Activated gamma-delta T cell treated with anti-CD3 and anti-CD28 coated beads, Interleukin-2, amount 50 U/mL, for 16 hours (primary cell): ENCODE data around the gene ELOVL7.
"Not testable (repeated sequence)": the region's sequence is repeated elsewhere in the genome, so short reads cannot be mapped to it uniquely, and the experiment has no call there.

ENCODE experiments used
- DNase-seq: peaks from one replicate; pipeline ENCODE4 v3.0.0-alpha.2; 2020; ENCODE audit warnings: low read depth

ELOVL7 gene

DNA sequence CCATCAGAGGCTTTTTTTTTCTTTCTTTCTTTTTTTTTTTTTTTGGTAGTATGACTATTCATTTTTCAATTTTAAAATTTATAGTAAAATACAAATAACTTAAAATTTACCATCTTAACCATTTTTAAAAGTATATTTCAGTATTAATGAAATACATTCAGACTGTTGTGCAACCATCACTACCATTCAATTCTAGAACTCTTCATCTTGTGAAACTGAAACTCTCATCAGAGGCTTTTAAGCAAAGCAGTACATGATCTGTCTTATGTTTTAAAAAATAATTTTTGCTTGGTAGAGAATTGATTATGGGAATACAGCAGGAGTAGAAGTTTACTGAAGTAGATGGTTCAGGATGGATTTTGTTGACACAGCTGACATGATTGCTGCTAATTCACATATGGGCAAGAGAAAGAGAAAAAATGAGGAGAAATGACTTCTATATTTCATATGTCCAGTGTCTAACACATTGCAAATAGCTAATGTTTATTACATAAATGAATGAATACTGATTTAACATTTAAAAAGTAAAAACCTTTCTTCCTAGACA, 13.4 kb downstream of the ELOVL7 start:
- no peak for DNase-seq

DNA sequence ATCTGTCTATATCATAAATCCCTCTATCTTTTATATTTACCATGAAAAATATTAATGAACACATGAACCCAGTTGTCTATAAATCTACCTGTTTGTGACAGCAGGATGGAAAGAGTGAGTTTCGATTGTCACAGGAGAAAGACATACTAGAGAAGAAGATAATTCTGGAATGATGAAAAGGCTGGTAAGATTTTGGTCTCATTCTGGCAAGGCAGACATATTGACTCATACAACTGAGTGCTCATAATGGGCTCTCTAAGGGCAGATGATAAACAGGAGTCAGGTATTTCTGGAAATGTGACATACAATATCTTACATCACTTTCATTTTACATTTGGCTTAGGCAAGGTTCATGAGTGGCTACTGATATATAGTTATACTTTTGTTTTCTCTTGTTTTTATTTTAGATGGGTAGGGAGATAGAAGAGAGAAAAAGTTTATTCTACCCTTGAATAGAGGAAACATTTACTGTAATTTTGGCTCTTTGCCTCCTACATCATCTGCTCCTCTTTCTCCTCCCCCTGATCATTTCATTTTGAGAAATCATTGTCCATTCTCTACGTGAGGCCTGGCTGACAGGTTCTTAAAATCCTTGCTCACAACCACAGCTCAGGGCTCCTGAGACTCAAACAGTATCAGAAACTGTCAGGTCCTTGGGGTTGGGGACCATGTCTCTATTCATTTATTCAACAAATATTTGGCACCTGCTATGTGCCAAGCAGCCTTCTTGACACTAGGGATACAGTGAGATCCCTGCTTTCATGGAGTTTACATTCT, 14.4 kb downstream of the ELOVL7 start:
- no peak for DNase-seq

DNA sequence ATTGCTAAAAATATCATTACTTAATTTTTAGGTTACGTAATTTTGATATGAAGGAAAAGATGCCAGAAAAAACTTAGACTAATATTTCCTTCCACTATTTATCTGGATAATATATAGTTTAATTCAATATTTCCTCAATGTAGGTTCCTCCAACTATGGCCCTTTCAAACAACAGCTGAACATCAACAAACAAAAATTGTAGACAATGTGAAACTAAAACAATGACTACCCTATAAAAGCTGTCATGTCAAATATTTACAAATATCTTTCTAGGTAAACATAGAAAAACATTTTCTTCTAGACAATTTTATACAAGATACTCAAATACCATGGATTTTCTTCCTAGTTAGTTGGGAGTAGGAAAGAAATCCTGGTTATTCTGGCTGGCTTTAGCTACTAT, 16.9 kb downstream of the ELOVL7 start:
- no peak for DNase-seq

DNA sequence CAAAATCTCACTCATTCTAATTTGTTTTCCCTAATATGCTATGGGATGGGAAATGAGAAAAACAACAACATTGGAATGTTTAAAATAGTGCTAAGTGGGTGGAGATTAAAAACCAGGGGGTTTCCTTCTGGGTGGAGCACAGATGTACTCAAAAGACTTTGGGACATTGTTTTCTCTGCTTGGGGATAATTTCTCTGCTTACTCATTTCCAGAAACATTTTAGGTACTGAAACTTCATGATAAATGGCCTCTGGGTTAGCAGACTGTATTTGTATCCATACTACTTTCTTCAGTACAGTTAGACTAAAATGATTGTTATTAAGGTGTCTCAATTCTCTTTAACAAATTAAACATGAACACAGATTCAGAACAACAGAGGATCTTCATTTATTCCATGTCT, 17.4 kb downstream of the ELOVL7 start:
- DNase-seq = no peak

DNA sequence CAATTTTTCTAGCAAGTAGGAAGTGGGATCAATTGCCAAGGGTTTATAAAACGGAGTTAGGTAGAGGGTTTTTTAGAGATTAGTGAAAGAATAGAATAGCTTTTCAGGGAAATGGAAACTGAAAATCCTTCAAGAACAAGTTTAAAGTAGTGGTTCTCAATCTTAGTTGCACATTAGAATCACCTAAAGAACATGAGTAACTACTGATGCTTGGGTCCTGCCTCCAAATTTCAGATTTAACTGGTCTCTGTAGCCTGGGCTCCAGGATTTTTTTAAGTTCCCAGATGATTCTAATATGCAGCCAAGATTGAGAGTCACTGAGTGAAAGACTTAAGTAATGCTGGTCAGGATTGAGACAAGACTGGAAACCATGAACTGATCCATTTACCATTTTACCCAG, 20.5 kb downstream of the ELOVL7 start:
- DNase-seq = no peak

DNA sequence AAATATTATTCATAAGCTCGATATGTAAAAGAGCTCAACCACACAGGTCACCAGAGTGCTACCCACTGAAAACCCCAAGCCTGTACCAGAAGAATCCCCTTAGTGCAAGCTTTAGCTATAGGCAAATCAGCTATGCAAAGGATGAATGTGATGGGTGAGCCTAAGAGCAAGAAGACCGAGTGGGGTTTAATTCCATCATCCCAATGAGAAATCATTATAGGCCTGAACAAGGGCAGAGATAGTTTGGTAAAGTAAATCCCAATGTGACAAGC, 21.8 kb downstream of the ELOVL7 start:
- no peak for DNase-seq

DNA sequence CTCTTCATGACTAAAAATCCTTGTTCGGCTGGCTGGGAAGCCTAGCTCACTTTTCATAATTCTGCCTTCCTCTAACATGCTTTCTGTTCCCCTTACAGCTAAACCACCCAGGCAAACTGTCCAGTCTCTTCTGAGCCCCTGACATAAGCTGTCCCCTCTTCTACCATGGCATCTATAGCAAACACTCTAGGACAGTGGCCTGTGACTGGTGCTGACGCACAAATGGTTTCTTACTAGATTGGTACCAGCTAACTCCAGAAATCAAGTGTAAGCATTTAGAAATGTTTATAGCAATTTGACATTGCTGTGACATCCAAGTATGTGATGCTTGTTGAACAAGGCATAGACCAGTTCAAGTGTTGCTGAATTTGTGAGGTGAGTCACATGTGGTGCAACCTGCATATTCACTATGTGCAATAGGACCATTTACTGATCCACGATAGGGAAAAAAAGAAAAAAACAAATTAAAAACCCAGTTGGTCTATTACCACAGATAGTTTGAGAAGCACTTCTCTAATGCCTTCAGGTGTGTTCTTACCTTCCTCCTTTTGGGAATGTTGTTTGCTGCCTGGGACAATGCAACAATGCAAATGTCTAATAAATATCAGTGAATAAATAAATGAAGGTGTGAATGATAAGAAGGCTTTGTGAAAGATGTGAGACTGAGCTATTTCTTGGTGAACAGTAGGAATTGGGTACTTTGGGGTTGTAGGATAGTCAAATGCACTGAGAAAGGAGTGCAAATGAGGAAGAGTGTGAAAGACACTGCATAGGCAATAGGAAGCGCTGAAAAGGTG, 22.4 kb downstream of the ELOVL7 start:
- DNase-seq = no peak

DNA sequence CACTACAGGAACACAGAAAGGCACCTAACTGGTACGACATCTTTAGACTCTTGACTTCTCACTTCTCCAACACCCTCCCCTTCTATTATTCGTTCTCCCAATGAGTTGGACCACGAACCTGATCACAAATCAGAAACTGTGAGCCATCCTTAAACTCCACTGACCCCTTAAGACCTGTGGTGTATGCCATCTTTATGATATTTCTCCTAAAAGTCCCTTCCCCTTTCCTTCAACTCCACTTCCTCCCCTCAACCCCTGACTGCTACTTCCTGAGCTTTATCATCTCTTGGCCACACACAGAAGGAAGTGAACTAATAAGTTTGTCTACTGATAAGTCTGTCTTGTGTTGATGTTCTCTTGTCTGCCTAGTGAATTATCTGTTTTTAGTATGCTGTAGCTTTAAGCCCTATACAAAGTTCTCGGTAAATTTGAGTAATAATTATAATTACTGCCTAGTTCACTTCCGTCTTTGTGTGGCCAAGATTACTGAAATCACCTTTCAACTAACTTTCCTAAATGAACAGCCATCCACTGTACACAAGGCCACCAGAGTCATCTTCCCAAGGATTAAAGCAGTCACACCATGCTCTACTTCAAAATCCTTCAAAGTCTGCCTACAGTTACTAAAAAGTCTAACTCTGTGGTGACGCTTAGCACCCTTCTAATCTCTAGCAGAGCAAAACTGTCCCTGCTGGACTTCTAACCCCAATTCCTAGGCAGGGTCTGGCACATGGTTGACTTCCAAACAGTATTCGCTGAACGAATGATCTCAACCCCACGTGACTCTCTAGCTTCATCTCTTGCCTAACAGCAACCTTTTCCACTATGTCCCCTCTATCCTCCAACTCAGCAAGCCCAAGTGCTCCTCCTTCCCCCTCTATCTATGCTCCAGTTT, 23.2 kb downstream of the ELOVL7 start:
- no peak for DNase-seq

DNA sequence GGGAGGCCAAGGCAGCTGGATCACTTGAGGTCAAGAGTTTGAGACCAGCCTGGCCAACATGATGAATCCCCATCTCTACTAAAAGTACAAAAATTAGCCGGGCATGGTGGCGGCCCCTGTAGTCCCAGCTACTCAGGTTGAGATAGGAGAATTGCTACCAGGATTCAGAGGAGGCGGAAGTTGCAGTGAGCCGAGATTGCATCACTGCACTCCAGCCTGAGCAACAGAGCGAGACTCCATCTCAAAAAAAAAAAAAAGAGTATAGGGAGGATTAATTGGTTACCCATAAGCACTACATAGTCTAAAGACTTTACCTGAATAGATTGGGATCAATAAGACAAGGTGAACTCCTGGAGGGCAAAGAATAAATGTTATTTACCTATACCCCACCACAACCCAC, 27.9 kb downstream of the ELOVL7 start:
- DNase-seq = not testable (repeated sequence)

DNA sequence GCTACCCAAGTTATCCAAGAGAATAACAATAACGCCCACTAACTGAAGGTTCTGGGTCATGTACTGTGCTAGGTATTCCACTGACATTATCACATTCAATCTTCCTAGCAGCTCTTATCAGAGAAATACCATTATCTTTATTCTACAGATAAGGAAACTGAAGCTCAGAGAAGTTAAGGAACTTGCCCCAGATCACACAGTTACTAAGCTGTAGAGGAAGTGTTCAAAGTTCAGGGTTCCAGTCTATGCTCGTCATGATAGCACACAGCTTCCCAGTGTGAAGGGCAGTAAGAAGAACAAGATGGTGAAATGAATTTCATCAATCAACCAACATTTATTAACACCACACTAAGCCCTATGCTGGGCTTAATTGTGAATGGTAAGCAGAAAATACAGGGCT, 29.6 kb downstream of the ELOVL7 start:
- DNase-seq = no peak

DNA sequence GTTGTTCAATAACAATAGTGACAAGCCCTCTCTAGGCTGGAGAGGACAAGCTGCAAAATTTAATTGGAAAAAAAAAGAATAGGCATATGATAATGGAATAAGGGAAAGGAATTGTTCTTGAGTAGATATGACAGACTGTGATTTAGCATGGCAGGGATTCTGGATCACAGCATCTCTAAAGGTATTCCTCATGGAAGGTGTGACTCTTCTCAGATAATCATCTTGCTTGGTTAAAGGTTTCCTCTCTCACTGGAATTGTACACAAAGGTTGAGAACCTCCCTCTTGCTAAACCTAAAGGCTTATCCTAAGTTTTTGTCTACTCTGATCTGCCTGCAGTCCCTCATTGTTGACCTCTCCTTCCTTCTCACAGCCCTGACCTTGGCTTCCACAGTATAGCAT, 31.6 kb downstream of the ELOVL7 start:
- DNase-seq = no peak

DNA sequence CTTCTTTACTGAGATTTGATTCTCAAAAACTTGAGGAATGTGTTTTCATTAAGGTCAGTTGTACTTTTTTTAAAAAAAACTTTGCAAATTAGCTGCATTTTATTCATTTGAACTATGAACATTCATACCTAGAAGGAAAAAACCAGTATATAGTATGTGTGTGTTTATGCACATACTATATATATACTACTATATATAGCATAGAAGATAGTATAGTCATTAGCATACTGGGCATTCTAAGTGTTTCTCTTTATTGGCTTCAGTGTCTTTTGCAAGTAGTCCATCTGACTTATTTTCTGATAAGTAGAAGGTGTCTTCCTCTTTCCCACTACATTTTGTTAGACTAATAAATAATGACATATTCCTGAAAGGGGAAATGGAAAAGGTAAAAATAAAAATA, 33.0 kb downstream of the ELOVL7 start:
- no peak for DNase-seq

DNA sequence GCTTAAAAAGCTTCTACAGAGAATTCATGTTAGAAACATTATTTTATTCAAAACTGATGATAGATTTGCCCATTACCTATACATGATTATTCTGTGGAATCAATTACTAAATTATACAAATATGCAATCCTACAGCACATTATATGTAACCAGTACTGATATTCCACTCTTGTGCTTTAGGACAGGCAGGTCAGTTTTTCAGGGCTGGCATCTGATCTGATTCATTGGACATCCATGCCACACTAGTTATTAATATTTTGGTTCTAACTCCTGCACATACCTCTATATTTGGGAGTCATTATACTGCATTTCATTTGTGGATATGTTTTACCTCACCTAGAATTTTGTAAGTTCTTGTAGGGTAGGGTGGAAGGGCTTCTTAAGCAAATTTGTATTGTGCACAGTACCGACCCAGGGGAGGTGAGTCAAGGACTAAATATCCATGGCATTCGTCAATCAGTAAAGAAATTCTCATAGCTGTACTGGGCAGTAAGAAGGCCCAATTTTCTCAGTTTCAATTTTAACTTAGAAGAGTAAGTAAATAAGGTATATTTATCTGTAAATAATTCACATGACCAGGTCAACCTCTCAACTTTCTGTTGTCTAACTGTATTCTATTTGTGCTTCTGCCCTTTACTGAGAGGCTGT, 33.5 kb downstream of the ELOVL7 start:
- no peak for DNase-seq

DNA sequence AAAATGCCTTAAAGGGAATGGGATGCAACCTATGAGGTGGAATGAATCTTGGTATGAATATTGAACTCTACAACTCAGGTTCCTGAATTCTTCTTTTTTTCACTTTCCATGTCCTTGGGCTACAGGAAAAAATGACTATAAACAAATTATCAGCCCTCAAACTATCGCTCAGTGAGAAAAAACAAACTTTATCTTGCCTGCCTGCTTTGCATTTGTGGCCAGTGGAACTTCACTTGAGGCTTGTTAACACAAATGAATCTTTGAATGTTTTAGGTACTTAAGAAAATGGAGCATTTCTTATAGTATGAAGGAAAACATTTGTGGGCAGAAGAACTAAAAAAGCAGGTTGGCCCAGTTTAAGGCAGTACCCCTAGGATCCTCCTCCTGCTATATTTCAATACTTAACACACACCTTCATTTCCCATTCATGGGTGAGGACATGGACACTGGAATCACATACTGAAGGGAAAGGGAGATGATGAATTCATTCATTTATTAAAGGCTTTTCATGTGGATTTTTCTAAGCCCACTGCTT, 34.1 kb downstream of the ELOVL7 start:
- no peak for DNase-seq

DNA sequence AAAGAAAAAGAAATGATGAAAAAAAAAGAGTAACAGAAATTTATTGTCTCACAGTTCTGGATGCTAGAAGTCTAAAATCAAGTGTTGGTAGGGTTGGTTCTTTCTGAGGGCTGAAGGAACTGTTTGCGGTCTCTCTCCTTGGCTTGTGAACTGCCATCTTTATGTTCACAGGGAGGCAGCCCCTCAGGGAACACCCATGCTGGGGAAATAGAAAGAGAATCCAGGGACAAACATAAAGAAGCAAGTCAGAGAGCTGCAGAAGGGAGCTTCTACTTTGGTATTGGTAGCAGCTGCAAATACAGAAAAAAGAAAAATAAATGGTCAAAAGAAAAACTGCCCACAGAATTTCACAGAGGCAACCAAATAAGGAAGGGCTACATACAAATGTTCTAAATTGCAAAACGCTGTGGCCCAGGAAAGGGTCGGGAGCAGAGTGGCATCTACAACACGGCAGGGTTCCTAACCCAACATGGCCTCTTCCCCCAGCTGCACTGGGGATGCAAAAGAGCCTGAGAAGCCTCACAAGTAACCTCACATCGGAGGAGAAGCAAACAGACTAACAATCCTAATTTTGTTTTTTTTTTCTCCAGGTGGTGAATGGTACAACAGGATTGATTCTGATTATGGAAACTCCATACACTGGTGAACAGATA, 37.4 kb downstream of the ELOVL7 start:
- no peak for DNase-seq

DNA sequence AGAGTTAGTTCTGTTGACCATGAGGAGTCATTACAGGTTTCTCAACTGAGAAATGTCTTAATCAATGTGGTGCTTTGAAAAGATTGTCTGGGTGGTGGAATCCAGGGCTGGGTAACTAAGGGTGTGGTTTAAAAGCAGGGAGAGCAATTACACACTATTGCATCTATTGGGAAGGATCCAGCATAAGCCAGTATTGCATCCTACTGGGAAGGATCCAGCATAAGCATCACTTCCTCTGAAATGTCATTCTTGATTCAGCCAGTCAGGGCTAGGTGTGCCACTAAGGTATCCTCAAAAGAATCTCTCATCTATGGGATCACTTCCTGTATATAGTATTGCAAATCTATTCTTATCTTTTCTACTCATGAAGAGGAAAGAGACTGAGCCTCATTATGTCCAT, 38.6 kb downstream of the ELOVL7 start:
- no peak for DNase-seq

DNA sequence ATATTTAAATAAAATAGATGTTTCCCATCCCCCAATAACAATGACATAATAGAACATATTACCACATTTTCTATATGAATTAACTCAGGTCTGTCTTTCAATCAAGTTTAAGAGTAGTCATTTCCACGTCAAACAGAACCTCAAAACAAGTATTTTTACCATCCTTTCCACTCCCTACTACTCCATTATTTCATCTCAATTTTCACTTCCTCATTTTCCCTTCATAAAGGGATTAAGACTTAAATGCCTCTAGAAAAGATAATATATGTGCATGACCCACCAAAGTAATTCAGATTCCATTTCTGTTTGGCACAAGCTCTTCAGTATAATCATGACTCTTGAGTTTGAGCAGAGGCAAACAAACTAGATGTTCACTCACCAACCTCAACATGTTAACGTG, 40.4 kb downstream of the ELOVL7 start:
- no peak for DNase-seq

DNA sequence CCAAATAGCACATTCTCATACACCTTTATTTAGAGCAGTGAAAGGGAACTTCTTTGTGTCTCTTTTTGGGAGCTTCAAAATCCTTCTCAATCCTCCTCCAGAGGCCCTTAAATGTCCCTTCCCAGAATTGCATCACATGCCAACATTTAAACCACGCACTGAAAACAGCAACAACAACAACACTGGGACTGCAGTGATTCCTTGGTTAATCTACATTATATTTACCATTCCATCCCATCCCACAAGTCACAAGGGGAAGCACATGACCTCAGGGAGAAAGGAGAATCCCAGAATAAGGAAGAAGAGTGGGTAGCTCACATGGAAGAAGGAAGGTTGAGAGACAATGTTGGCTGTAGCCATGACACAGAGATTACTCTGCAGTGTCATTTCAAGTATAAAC, 41.1 kb downstream of the ELOVL7 start:
- no peak for DNase-seq

DNA sequence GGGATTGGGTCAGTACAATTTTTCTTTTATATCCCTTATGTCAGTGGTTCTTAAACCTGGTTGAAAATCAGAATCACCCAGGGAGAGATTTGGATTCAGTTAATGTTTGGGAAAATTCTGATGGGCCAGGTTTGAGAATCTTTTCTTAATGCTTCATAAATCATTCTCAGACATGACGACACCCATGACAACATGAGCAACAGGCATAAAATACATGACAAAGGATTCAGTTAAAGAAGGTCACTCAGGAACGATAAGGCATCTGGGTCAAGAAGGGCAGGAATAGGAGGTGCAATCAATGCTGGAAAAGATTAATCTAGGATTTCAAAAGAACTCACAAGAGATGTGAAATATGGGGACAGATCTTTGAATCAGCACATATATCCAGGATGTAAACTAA, 41.8 kb downstream of the ELOVL7 start:
- no peak for DNase-seq

DNA sequence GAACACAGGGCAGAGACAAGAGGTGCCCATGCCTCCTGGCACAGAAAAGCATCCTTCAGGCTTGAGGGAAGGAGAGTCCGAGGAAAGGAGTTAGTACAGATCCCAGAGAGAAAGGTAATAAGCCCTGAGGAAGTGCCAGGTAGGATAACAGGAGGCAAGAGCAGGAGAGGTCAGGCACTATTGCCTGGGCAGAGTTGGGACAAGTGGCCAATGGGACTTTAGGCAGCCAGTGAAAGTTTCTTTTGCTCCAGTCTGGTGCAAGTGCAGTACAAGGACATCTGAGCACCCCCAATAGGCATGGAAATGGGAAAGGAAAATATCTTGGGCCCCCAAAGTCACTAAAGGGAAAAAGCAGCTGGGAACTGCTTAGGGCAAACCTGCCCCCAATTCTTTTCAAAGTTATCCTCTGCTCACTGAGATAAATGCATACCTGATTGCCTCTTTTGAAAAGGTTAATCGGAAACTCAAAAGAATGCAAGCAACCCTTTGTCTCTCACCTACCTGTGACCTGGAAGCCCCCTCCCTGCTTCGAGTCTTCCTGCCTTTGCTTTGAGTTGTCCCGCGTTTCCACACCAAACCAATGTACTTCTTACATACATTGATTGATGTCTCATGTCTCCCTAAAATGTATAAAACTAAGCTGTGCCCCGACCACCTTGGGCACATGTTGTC, 46.5 kb downstream of the ELOVL7 start:
- DNase-seq = no peak
